HepG2 (cell line): ENCODE data around the gene MRPL2. TPM values are rescaled to one million over a fixed set of nuclear protein-coding genes. Genes with fewer than 3 reads are reported as not detected.
A peak's percentile ranks its signal among the peaks of the same experiment; 100 is the strongest.

ENCODE experiments used
- AGO2 ChIP-seq: fragments of 200-400 bp; formaldehyde crosslinking; optimal IDR thresholded peaks from 2 replicates; pipeline ENCODE3; 2017; ENCODE audit warnings: mild to moderate bottlenecking, low read depth, low read length, moderate library complexity
- ARNT2 ChIP-seq: sonication (generic); formaldehyde crosslinking; IDR thresholded peaks from 2 replicates; pipeline ENCODE4 v1.8.0; 2022; ENCODE audit warnings: mild to moderate bottlenecking, low read depth, missing genetic modification reagents, moderate library complexity
- GABPB1 ChIP-seq: IDR thresholded peaks from 2 replicates; pipeline ENCODE4 v1.6.1; 2016; ENCODE audit warnings: mild to moderate bottlenecking, missing genetic modification reagents, moderate library complexity, missing compliant biosample characterization
- LCORL ChIP-seq, 2 experiments: fragments of 450-650 bp in 1 of 2; sonication (generic) in 1 of 2; formaldehyde crosslinking in 1 of 2; IDR thresholded peaks; 2 replicates each; pipeline versions ENCODE4 v1.5.0 to v1.6.1; 2017 to 2020; ENCODE audit warnings: antibody characterized with exemption in 1 of 2, missing genetic modification reagents in 1 of 2
- PHB2 ChIP-seq: fragments of 450-650 bp; IDR thresholded peaks from 2 replicates; pipeline ENCODE4 v1.6.1; 2018; ENCODE audit not compliant: partially characterized antibody
- RBM39 ChIP-seq: fragments of 200-400 bp; formaldehyde crosslinking; IDR thresholded peaks from one replicate; pipeline ENCODE4 v1.6.1; 2018; ENCODE audit warnings: antibody characterized with exemption, mild to moderate bottlenecking, low read depth, low read length; ENCODE audit not compliant: poor library complexity, severe bottlenecking
- SAP130 ChIP-seq: IDR thresholded peaks from 2 replicates; pipeline ENCODE4 v1.6.1; 2016; ENCODE audit warnings: low read depth
- SATB2 ChIP-seq: sonication (generic); formaldehyde crosslinking; IDR thresholded peaks from 2 replicates; pipeline ENCODE4 v1.5.0; 2020; ENCODE audit warnings: missing genetic modification reagents
- TBX2 ChIP-seq: sonication (generic); formaldehyde crosslinking; IDR thresholded peaks from 2 replicates; pipeline ENCODE4 v1.5.0; 2020; ENCODE audit warnings: missing genetic modification reagents, mild to moderate bottlenecking, borderline replicate concordance
- ZNF33A ChIP-seq: sonication (generic); formaldehyde crosslinking; IDR thresholded peaks from 2 replicates; pipeline ENCODE4 v1.5.1; 2020; ENCODE audit warnings: missing genetic modification reagents, mild to moderate bottlenecking, moderate library complexity, borderline replicate concordance
- ZNF432 ChIP-seq: sonication (generic); formaldehyde crosslinking; IDR thresholded peaks from 2 replicates; pipeline ENCODE4 v1.5.0; 2020; ENCODE audit warnings: missing genetic modification reagents, mild to moderate bottlenecking, borderline replicate concordance
- ZNF672 ChIP-seq: sonication (generic); formaldehyde crosslinking; IDR thresholded peaks from 2 replicates; pipeline ENCODE4 v1.8.1; 2022; ENCODE audit warnings: missing genetic modification reagents
- ZNF782 ChIP-seq: sonication (generic); formaldehyde crosslinking; IDR thresholded peaks from 2 replicates; pipeline ENCODE4 v1.4.0; 2020; ENCODE audit warnings: missing genetic modification reagents, mild to moderate bottlenecking, borderline replicate concordance
- polyA plus RNA-seq, 8 experiments: library from polyadenylated mRNA; depleted of rRNA in 3 of 8; stranded (reverse) in 7 of 8; unstranded in 1 of 8; fragments of >200 nt; fragmentation: Illumina TruSeq in 4 of 8; extraction: Trizol in 4 of 8; gene quantifications; 2 replicates each; pipeline versions ENCODE4 v1.2.1 to v1.2.3, GENCODE V29; 2011 to 2016; ENCODE audit warnings: low read depth in 4 of 8, missing spikeins in 1 of 8, mixed read lengths in 1 of 8; ENCODE audit not compliant: insufficient read depth in 1 of 8
- total RNA-seq, 5 experiments: library from RNA; depleted of rRNA; stranded (reverse); fragments of >200 nt; fragmentation: Illumina TruSeq; extraction: Trizol; gene quantifications; 2 replicates each; pipeline ENCODE4 v1.2.3, GENCODE V29; 2016; ENCODE audit warnings: low read depth in 1 of 5
- TF ChIP-seq, protein P1 (sequence below): sonication (generic); formaldehyde crosslinking; IDR thresholded peaks from 2 replicates; pipeline ENCODE4 v1.4.0; 2020; ENCODE audit warnings: missing genetic modification reagents
- TF ChIP-seq, protein P2 (sequence below): sonication (generic); formaldehyde crosslinking; IDR thresholded peaks from 2 replicates; pipeline ENCODE4 v1.5.0; 2020; ENCODE audit warnings: mild to moderate bottlenecking, missing genetic modification reagents
- TF ChIP-seq, protein P3 (sequence below): sonication (generic); IDR thresholded peaks from 2 replicates; pipeline ENCODE4 v1.6.1; 2016; ENCODE audit warnings: low read depth, borderline replicate concordance
- TF ChIP-seq, protein P4 (sequence below): sonication (generic); formaldehyde crosslinking; IDR thresholded peaks from 2 replicates; pipeline ENCODE4 v1.4.0; 2020; ENCODE audit warnings: missing genetic modification reagents, borderline replicate concordance
- TF ChIP-seq, protein P5 (sequence below): sonication (generic); formaldehyde crosslinking; IDR thresholded peaks from 2 replicates; pipeline ENCODE4 v1.8.0; 2022; ENCODE audit warnings: mild to moderate bottlenecking, missing genetic modification reagents

Gene MRPL2
- total and polyA plus RNA-seq, 2 of the 13 experiments (the other 11 are each of a cell fraction or from before 2014, with no cell fraction given), result 56.8 to 65.6 TPM

DNA sequence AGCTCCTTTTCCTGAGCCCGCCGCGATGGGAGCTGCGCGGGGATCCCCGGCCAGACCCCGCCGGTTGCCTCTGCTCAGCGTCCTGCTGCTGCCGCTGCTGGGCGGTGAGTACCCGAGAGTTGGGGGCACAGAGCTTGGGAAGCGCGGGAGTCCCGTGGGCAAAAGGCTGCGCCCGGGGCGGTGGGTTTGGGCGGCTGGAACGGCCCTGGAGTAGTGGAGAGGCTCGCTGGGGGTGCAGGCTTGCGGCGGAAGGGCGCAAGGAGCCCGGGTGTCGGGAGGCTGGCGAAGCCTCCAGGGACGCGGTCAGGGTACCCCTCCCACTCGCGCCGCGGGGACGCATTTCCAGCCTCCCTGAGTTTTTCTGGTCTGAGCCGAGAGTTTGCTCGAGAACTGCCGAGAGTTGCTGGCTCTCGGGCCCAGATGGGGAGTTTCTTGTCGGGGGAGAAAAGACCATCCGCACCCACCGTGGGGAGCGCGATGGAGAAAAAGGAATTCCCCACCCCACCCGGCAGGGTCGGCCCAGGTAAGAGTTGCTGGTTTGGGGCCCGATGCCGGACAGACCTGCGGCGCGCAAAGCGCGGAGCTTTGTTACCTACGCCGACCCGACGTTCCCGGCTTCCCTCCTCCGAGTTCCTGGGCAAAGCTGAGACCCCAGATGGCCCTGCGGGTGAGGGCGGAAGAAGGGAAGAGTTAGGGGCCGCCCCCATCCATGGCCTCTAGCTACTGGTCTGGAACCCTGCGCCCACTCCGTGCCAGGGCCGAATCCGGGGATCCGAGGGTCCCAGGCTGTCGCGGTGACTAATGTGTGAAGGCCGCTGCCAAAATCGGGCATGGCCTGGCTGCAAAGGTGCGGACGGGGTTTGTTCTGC, 17.5 kb upstream of the MRPL2 start (continued):
- TF ChIP-seq, protein P1, sequence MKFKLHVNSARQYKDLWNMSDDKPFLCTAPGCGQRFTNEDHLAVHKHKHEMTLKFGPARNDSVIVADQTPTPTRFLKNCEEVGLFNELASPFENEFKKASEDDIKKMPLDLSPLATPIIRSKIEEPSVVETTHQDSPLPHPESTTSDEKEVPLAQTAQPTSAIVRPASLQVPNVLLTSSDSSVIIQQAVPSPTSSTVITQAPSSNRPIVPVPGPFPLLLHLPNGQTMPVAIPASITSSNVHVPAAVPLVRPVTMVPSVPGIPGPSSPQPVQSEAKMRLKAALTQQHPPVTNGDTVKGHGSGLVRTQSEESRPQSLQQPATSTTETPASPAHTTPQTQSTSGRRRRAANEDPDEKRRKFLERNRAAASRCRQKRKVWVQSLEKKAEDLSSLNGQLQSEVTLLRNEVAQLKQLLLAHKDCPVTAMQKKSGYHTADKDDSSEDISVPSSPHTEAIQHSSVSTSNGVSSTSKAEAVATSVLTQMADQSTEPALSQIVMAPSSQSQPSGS (CRISPR knock-in tag), result 0 out of 2 replicates have a peak, but pooled peaks have one; percentile 14
- no peak for TF ChIP-seq ZNF672
- TF ChIP-seq, protein P2, sequence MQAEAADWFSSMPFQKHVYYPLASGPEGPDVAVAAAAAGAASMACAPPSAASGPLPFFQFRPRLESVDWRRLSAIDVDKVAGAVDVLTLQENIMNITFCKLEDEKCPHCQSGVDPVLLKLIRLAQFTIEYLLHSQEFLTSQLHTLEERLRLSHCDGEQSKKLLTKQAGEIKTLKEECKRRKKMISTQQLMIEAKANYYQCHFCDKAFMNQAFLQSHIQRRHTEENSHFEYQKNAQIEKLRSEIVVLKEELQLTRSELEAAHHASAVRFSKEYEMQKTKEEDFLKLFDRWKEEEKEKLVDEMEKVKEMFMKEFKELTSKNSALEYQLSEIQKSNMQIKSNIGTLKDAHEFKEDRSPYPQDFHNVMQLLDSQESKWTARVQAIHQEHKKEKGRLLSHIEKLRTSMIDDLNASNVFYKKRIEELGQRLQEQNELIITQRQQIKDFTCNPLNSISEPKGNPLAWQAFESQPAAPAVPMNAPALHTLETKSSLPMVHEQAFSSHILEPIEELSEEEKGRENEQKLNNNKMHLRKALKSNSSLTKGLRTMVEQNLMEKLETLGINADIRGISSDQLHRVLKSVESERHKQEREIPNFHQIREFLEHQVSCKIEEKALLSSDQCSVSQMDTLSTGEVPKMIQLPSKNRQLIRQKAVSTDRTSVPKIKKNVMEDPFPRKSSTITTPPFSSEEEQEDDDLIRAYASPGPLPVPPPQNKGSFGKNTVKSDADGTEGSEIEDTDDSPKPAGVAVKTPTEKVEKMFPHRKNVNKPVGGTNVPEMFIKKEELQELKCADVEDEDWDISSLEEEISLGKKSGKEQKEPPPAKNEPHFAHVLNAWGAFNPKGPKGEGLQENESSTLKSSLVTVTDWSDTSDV (CRISPR knock-in tag), result peak; percentile 83
- no peak for TF ChIP-seq LCORL (IDR thresholded peaks at IDR 0.05)
- peak; percentile 57; the same call in 1 of the 2 replicates for TF ChIP-seq LCORL (CRISPR knock-in tag; IDR thresholded peaks at IDR 0.05)
- TF ChIP-seq SATB2 (CRISPR knock-in tag), result no peak
- TF ChIP-seq, protein P3, sequence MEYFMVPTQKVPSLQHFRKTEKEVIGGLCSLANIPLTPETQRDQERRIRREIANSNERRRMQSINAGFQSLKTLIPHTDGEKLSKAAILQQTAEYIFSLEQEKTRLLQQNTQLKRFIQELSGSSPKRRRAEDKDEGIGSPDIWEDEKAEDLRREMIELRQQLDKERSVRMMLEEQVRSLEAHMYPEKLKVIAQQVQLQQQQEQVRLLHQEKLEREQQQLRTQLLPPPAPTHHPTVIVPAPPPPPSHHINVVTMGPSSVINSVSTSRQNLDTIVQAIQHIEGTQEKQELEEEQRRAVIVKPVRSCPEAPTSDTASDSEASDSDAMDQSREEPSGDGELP, result no peak
- TF ChIP-seq GABPB1, result peak; percentile 53; the same call in 1 of the 2 replicates
- TF ChIP-seq, protein P4, sequence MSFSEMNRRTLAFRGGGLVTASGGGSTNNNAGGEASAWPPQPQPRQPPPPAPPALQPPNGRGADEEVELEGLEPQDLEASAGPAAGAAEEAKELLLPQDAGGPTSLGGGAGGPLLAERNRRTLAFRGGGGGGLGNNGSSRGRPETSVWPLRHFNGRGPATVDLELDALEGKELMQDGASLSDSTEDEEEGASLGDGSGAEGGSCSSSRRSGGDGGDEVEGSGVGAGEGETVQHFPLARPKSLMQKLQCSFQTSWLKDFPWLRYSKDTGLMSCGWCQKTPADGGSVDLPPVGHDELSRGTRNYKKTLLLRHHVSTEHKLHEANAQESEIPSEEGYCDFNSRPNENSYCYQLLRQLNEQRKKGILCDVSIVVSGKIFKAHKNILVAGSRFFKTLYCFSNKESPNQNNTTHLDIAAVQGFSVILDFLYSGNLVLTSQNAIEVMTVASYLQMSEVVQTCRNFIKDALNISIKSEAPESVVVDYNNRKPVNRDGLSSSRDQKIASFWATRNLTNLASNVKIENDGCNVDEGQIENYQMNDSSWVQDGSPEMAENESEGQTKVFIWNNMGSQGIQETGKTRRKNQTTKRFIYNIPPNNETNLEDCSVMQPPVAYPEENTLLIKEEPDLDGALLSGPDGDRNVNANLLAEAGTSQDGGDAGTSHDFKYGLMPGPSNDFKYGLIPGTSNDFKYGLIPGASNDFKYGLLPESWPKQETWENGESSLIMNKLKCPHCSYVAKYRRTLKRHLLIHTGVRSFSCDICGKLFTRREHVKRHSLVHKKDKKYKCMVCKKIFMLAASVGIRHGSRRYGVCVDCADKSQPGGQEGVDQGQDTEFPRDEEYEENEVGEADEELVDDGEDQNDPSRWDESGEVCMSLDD (CRISPR knock-in tag), result 0 out of 2 replicates have a peak, but pooled peaks have one; percentile 61
- no peak for TF ChIP-seq ZNF432 (CRISPR knock-in tag)
- TF ChIP-seq, protein P5, sequence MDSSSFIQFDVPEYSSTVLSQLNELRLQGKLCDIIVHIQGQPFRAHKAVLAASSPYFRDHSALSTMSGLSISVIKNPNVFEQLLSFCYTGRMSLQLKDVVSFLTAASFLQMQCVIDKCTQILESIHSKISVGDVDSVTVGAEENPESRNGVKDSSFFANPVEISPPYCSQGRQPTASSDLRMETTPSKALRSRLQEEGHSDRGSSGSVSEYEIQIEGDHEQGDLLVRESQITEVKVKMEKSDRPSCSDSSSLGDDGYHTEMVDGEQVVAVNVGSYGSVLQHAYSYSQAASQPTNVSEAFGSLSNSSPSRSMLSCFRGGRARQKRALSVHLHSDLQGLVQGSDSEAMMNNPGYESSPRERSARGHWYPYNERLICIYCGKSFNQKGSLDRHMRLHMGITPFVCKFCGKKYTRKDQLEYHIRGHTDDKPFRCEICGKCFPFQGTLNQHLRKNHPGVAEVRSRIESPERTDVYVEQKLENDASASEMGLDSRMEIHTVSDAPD (CRISPR knock-in tag), result peak; percentile 45; the same call in 1 of the 2 replicates
- no peak; the same call in 1 of the 2 replicates for TF ChIP-seq ARNT2 (CRISPR knock-in tag)
- peak; percentile 63 for TF ChIP-seq ZNF782 (CRISPR knock-in tag)
- TF ChIP-seq PHB2, result no peak
- TF ChIP-seq SAP130 (CRISPR knock-in tag), result peak; percentile 44
- peak; percentile 69 for TF ChIP-seq TBX2 (CRISPR knock-in tag)
- TF ChIP-seq RBM39, result peak; percentile 37
- peak; percentile 74 for TF ChIP-seq ZNF33A
- TF ChIP-seq AGO2, result peak; percentile 73
